Measurements from ENCODE around the gene PDE6A. TPM values are rescaled to one million over a fixed set of nuclear protein-coding genes. Genes with fewer than 3 reads are reported as not detected.

PDE6A gene
- total RNA-seq, 1 experiment from 2014 or later, result not detected

DNA sequence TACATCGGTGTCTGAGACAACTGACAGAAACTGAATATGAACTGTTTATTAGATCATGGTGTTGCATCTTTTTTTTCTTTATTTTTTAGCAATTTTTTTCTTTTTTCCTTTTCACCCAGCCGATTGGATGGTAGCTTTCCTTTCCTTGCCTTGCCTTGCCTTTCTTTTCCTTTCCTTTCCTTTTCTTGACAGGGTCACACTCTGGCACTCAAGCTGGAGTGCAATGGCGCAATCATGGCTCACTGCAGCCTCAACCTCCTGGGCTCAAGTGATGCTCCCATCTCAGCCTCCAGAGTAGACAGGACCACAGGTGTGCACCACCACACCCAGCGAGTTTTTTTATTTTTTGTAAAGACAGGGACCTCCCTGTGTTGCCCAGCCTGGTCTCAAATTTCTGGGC lies 2.8 kb downstream of the PDE6A start:
- Histone ChIP-seq H3K9me3 (ENCODE audit: control insufficient read depth, low read depth, low read length) (no peaks in the 10 kb centered on the region), H4K91ac (ENCODE audit: insufficient read length, low read depth, low read length) (no peak overlapping the region), H2BK12ac (ENCODE audit: insufficient read length, low read depth, low read length) (no peak overlapping the region), H3K23me2 (ENCODE audit: insufficient read length, low read depth, low read length, poor library complexity, severe bottlenecking) (no peaks in the 10 kb centered on the region), H3K79me1 (ENCODE audit: insufficient read depth, low read depth, low read length, poor library complexity, severe bottlenecking) (no peaks in the 10 kb centered on the region), H3K56ac (ENCODE audit: insufficient read length, low read depth, low read length) (no peak overlapping the region), H3T11ph (ENCODE audit: low read length) (no peak overlapping the region), H2BK120ac (ENCODE audit: low read depth, low read length, poor library complexity, severe bottlenecking) (no peak overlapping the region), H4K20me1 (ENCODE audit: control insufficient read depth, insufficient read depth, insufficient read length) (no peaks in the 10 kb centered on the region), H2BK15ac (ENCODE audit: low read depth, low read length) (no peak overlapping the region), H4K5ac (ENCODE audit: insufficient read length, low read depth, low read length) (no peak overlapping the region), H4K8ac (replicated peaks; ENCODE audit: insufficient read length, low read depth, low read length) (no peak overlapping the region), H3K18ac (ENCODE audit: insufficient read length, low read depth, low read length) (no peak overlapping the region), H3K9ac (ENCODE audit: extremely low read depth, insufficient read length, low read length) (no peak overlapping the region), H2BK5ac (ENCODE audit: insufficient read length, low read length) (no peak overlapping the region), H3K4me2 (ENCODE audit: insufficient read depth, insufficient read length, low read length) (no peak overlapping the region), H3K23ac (ENCODE audit: insufficient read length, low read depth, low read length) (no peak overlapping the region), H3K4me1 (ENCODE audit: insufficient read depth, low read length) (no peaks in the 10 kb centered on the region), H3K27ac (ENCODE audit: insufficient read length, low read depth, low read length) (no peak overlapping the region), H3K79me2 (ENCODE audit: insufficient read depth, low read length) (no peaks in the 10 kb centered on the region), H2AFZ (ENCODE audit: low read length) (no peak overlapping the region), H2BK20ac (ENCODE audit: low read depth, low read length, poor library complexity, severe bottlenecking) (no peak overlapping the region), H3K4ac (ENCODE audit: low read depth, low read length) (no peak overlapping the region), H3K27me3 (ENCODE audit: insufficient read depth, low read length) (no peaks in the 10 kb centered on the region), H2AK5ac (ENCODE audit: insufficient read length, low read length) (no peak overlapping the region), H3K14ac (ENCODE audit: insufficient read depth, low read length) (no peak overlapping the region)
- DNase-seq, result no peak
- Mint-ChIP-seq H3K4me3 (no peak overlapping the region), H3K4me1 (peaks cover 8 to 15% of the 10 kb centered on the region in 2 experiments), H3K27me3 (ENCODE audit: low read depth) (peaks cover 2% of the 10 kb centered on the region), H3K27ac (no peak overlapping the region), H3K9me3 (no peaks in the 10 kb centered on the region), H3K36me3 (ENCODE audit: insufficient read depth in 1 of 3, low read depth in 3 of 3) (no peaks in the 10 kb centered on the region)
- TF ChIP-seq, protein P1, sequence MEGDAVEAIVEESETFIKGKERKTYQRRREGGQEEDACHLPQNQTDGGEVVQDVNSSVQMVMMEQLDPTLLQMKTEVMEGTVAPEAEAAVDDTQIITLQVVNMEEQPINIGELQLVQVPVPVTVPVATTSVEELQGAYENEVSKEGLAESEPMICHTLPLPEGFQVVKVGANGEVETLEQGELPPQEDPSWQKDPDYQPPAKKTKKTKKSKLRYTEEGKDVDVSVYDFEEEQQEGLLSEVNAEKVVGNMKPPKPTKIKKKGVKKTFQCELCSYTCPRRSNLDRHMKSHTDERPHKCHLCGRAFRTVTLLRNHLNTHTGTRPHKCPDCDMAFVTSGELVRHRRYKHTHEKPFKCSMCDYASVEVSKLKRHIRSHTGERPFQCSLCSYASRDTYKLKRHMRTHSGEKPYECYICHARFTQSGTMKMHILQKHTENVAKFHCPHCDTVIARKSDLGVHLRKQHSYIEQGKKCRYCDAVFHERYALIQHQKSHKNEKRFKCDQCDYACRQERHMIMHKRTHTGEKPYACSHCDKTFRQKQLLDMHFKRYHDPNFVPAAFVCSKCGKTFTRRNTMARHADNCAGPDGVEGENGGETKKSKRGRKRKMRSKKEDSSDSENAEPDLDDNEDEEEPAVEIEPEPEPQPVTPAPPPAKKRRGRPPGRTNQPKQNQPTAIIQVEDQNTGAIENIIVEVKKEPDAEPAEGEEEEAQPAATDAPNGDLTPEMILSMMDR (conservative IDR thresholded peaks at IDR 0.05), result no peak
- WGBS (ENCODE audit: extremely low coverage, insufficient read length, low lambda C conversion rate), result no CpG with 5 or more reads among the region's 4 CpGs
